ENCODE results near the gene MTREX.
A peak's percentile ranks its signal among the peaks of the same experiment; 100 is the strongest.
"Not testable (repeated sequence)": the region's sequence is repeated elsewhere in the genome, so short reads cannot be mapped to it uniquely, and the experiment has no call there.

Gene MTREX

DNA sequence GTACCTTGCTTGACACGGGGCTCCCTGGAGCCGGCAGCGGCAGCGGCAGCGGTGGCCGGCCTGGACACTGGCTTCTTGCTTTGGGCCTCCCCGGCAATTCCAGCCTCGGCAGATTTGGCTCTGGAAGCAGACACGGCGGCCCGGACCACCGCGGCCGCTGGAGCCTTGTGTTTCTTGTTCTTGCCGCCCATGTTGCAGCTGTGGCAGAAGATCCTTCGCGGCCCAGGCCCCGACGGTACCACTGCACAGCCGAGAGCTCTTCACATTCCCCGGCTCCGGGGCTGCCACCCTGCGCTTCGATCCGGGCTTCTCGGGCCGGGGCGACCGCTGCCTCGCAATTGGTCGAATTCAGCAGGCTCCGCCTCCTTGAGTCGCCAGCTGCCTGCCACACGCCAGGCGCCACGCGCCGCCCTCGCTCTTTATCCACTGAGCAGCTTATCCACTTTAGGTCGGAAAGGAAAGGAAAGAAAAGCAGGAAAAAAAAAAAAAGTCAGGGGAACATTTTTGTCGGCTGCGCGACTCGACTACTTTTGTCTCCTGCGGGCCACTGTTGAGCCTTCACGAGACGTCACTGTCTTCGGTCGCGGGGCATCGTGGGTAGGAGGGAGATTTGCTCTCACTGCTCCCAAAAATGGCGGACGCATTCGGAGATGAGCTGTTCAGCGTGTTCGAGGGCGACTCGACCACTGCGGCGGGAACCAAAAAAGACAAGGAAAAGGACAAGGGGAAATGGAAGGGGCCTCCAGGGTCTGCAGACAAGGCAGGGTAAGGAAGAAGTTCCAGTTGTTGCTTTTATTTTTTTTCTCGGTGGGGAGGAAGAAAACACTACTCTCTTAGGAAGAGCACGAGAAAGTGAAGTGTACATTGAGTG is at the start of gene MTREX, which contains the start of gene DHX29:
TSS of gene MTREX (plus strand) at position 607 of the 871 bp plus-strand sequence. CDS start at position 632, 25 bp downstream.
TSS of gene DHX29 (minus strand) at position 312 of the 871 bp plus-strand sequence. CDS start at position 191, 121 bp downstream.
- DNase-seq = peak; percentile 81

DNA sequence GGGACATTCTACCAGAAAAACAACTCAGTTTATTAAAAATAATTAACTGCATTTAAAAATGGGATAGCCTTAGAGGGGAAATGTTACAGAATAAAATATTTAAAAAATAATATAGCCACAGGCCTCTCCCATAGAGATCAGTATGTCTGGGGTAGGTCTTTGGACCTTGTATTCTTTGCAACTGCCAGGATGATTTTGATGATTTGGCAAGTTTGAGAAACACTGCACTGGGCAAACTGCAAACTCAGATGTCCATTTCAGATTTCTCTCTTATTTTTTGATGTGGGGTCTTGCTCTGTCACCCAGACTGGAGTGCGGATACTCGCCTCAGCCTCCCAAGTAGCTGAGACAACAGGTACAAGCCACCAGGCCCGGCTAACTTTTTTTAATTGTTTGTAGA is 49.5 kb upstream of the MTREX start:
- no peak for DNase-seq

DNA sequence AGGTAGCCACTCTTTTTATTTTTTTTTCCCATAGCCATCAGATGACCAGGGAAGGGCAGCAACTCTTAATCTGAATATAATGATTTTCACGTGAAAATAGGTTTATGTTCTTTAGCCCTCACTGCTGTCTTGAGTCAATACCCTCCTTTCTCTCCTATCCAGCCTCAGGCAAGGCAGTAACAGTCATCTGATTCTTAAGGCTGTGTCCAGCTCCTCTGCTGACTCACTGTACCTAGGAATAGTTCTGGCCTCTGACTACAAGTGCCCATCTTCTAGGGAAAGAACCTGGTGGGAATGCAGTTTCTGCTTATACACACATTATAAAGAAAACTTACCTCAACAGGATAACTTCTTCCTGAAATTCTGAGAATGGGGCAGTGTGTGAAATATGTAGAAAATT is 31.0 kb upstream of the MTREX start:
- no peak for DNase-seq

DNA sequence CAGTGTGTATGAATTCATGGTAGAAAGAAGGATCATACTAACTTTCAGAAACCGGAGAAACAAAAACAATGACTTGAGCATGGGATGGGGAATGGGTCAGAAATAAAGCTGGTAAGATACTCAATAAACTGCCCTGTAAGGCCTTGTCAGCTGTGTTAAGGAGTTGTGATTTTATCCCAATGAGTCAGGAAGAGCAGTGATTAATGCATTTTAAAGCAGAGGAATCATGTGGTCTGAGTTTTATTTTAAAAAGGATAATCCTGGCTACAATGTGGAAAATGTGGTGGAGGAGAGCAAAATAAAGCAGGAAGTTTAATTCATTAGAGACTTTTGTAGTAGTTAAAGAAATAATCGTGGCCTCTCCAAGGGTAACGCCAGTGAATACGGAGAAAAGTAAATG is 29.0 kb upstream of the MTREX start:
- no peak for DNase-seq

DNA sequence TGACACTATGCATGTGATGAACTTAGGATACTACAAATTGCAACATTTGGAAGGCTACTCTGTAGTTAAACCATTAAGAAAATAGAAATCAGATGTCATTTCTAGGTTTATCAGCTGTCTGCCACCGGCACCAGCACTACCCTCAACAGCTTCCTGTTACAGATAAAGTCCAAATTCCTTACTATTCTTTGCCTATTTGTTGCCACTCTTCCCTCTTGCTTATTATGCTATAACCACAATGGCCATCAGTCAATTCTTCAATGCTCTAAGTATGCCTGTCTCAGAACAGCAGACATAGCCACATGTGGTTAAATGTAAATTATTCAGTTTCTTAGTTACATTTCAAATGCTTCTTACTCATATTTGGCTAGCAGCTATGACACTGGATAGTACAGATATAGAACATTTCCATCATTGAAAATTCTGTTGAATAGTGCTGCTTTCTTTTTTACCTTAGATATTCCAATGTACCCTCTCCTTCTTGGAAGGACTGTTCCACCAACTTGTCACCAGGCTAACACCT is 21.3 kb upstream of the MTREX start:
- DNase-seq = no peak

DNA sequence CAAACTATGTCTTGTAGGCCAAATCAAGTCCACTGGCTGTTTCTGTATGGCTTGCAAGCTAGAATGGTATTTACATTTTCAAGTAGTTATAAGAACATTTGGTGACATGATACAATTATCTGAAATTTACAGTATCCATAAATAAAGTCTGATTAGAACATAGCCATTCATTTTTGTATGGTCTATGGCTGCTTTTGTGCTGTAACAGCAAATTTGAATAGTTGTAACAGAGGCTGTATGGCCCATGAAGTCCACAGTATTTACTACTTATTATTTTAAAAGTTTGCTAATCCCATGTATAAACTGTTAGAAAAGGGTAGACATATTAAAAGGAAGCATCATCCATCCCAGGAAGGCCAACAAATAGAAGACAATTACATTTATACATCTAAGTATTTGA is 18.0 kb upstream of the MTREX start:
- DNase-seq = no peak

DNA sequence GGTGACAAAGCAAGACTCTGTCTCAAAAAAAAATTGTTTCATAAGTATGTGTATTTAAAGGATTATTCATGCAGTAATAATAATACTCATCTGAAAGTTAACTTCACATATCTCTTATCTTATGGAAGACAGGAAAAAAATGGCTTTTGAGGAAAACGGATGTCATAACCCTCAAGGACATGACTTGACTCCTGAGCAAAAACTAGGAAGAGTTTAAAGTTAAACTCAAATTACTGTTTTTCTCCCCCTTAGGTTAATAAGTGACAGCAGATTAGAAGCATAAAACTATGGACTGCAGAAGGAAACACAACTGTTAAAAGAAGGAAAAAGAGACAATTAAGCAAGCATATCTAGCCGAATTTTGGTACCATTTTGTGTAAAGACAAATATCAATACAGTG is 16.8 kb upstream of the MTREX start:
- no peak for DNase-seq

DNA sequence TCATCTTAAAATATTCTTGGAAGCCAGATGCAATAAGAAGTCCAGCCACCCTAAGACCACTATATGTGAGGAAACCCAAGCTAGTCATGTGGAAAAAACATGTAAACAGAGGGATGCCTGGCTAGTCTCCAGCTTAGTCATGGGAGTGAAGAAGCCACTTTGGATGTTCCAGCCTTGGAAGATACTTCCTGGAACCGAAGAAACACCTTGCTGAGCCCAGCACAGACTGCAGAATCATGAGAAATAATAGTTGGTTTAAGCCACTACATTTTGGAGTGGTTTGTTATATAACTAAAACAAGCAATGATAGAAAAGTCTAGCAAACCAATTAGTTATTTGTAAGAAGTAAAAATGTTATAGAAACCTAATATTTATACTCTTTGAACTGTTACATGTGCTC is 12.9 kb upstream of the MTREX start:
- DNase-seq = no peak

DNA sequence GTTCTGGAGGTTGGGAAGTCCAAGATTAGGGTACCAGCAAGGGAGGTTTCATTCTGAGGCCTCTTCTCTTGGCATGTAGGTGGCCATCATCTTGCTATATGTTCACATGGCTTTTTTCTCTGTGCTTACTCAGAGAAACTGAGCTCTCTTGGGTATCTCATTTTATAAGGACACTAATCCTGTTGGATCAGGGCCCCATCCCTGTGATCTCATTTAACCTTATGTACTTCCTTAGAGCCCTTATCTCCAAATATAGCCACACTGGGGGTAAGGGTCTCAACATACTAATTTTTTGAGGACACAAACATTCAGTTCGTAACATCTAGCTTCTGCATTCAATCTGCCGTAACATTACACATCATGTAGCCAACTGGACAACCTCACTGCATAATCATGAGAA is 6.9 kb upstream of the MTREX start:
- no peak for DNase-seq

DNA sequence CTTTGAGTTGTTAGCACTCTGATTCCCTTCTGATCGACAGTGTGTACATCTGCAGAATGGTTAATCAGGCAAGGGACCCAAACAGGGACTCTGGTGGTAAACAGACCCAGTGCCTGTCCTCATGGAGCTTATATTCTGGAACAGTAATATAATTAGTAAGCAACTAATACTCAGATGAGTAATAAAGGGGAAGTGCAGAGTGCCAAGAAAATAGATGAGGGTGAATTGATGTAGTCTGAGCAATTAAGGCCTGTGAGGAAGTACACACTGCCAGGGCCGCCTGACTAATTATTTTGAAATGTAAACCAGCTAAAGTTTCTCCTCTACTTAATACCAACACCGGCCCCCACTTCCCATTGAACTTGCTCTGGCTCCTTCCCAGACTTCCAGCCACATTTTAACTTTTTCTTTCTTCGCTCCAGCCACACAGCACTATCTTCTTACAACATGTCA is 4.5 kb upstream of the MTREX start:
- DNase-seq = no peak

DNA sequence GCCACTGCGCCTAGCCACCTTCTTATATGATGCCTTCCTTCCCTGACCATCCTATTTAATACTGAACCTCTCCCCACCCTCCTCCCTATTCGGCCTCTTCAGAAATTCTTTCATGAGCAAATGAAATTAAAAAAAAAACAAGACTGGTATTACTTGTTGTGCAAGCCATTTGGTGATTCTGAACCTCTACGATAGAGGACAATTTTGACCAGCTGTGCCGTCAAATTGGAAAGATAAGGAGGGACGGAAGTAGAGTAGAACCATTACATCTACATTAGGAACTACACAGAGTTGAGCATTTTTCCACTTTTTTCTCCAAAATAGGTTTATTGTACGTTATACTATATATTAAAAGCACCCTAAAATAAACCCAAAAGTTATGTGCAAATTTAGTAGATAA is 3.2 kb upstream of the MTREX start:
- no peak for DNase-seq

DNA sequence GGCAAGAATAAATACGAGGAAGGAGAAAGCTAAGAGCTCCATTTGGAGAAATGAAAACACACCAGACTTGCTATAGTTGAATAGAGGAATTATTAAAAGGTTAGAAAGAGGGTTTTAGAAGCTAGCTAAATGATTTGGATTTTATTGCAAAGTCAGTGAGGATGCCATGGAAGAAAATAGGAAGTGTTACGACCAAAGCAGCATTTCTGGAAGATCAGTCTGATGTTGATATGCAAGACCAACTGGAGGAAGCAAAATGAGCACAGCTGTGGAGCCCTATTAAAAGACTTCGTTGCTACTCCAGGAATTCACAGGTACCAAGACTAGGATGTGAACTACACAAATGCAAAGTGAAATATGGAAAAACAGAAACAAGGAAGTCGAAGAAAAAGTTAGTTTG is 2.4 kb upstream of the MTREX start:
- DNase-seq = no peak

DNA sequence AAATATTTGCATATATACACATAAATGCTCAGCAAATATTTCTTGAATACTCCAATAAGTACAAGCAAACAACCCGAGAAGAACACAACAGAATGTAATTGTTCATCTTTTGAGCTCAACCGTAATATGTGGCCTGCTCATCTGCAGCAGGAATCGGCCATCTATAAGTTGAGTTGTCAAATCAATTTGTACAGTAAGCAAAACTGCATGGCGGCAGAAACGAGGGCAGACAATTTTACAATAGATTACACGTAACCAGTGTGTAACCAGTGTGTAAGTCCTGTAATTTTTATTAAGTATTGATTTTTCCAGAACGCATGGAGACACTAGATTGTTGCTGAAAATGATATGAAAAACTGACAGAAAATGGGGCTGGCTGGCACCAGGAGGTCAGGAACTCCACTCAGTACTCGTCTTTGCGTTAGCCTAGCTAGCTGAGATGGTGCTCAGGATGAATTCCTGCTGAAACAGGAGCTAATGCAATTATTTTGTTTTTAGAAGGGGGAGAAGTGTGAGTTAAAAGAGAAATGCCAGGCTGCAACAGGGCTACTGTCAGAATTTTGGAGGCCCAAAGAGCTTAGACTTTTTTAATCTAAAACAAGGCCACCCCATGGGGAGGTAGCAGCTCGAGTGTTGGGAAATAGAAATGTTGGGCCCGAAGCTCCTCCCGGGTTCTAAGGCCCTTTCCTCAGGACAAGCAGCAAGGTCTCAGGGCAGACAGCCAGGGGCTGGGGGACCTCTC is 977 bp upstream of the MTREX start:
- peak; percentile 6 for DNase-seq

DNA sequence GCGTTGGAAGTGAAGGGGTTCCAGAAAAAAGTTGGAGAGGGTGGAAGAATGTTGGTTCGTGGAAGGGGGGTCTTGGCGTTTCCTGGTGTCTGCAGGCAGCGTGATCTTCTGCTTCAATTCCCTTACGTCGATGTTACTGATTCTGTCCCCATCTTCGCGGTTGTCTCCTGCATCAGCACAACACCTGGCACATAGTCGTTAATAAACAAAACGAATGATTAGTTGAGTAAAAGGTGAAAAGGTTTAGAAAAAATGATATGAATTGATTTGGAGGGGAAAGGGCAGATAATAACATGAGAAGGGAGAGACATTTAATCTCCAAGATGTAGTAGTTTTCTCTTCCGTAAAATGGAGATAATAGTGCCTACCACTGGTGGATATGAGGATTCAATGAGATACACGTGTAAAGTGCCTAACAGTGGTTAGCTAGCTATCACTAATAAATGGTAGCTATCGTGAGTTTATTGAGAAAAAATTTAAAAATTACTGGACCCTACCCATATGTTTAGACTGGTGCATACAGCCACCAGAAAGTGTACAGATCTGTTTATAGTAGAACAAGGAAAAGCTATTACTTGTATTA is 556 bp downstream of the MTREX start:
- DNase-seq = no peak

DNA sequence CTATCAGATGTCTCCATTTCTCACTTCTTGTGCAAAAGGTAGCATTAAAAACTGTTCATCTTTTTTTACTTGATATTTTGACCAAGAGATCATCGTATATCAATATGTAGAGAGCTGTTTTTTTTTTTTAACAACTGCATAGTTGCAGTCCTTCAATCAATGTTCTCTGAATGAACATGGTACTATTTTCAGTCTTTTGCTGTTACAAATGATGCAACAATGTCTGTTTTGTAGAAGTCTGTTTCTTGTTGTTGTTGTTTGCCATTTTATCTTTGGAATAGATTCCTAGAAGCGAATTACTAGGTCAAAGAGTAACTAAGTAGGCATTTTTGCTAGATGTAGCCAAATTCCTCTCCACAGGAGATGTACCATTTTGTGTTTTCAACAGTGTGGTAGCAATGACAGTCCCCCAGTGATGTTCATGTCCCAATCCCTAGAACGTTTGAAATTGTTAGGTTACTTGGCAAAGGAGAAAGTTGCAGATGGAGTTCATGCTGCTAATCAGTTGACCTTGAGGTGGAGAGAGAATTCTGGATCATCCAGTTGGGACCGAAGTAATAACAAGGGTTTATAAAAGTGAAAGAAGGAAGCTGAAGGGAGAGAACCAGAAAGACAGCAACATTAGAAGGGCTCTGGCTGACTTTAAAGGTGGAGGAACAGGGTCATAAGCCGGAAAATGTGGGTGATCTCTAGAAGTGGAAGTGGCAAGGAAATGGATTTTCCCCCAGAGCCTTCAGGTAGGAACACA is 6.3 kb downstream of the MTREX start:
- DNase-seq = no peak

DNA sequence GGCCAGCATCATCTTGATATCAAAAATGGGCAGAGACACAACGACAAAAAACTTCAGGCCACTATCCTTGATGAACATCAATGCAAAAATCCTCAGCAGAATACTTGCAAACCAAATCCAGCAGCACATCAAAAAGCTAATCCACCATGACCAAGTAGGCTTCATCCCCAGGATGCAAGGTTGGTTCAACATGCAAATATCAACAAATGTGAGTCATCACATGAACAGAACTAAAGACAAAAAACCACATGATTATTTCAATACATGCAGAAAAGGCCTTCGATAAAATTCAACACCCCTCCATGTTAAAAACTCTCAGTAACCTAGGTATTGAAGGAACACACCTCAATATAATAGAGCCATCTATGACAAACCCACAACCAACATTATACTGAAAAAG is 8.5 kb downstream of the MTREX start:
- no peak for DNase-seq

DNA sequence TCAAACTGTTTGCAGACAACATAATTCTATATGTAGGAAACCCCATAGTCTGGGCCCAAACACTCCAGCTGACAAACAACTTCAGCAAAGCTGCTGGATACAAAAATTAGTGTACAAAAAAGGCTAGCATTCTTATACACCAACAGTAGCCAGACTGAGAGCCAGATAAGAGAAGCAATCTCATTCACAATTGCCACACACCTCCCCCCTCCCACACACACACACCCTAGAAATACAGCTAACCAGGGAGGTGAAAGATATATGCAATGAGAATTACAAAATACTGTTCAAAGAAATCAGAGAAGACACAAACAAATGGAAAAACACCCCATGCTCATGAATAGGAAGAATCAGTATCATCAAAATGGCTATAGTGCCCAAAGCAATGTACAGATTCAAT is 9.0 kb downstream of the MTREX start:
- no peak for DNase-seq

DNA sequence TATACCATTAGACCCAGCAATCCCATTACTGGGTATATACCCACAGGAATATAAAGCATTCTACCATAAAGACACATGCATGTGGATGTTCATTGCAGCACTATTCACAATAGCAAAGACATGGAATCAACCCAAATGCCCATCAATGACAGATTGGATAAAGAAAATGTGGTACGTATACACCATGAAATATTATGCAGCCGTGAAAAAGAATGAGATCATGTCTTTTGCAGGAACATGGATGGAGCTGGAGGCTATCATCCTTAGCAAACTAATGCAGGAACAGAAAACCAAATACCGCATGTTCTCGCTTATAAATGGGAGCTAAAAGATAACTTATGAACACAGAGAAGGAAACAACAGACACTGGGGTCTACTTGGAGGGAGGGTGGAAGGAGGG is 10.4 kb downstream of the MTREX start:
- DNase-seq = not testable (repeated sequence)

DNA sequence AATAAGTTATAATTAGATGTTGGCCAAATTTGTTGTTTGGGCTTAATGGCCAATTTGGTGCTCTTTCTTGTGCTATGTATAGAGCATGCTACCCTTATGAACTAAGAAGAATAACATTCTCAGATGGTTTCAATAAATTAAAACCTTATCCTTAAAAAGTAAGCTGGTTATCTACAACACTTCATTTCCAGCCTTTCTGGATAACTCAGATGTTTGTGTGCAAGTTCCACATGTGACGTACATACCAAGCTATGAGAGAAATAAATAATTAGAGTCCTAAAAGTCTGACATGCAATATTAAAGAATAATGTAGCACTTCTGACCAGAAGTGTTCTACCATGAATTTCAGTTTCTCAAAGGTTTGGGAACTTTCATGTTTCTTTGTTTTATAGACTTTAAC is 11.7 kb downstream of the MTREX start:
- no peak for DNase-seq

DNA sequence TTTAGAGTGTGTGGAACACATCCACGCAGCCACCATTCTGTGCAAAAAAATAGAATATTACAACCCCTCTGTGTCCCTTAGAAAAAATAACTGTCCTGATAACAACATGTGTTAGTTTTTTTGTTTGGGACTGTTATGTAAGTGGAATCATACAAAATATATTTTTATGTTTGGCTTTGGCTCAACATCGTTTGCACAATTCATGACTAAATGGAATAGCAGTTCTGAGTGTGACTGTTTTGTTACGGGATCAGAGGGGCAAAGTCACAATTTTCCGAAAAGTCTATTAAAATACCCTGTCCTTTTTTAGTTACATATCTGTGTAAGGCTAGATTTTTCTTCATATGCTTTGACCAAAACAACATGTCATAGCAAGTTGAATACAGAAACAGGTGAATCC is 12.8 kb downstream of the MTREX start:
- no peak for DNase-seq

DNA sequence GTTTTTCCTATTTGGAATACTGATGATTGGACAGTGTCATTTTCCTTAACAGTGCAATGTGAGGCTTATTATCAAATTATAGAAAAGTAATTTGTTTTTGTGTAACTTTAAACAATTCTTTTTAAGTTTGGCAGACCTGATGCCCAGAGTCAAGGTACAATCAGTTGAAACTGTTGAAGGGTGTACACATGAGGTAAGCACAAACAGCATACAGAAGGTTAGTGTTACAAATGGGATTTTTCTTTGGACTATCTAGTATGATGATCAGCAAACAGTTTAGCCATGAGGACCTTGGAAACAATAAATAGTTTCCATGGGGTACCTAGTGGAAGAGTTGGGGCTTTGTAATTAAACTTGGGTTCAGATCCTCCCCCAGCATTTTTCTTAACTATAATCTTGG is 16.2 kb downstream of the MTREX start:
- no peak for DNase-seq

DNA sequence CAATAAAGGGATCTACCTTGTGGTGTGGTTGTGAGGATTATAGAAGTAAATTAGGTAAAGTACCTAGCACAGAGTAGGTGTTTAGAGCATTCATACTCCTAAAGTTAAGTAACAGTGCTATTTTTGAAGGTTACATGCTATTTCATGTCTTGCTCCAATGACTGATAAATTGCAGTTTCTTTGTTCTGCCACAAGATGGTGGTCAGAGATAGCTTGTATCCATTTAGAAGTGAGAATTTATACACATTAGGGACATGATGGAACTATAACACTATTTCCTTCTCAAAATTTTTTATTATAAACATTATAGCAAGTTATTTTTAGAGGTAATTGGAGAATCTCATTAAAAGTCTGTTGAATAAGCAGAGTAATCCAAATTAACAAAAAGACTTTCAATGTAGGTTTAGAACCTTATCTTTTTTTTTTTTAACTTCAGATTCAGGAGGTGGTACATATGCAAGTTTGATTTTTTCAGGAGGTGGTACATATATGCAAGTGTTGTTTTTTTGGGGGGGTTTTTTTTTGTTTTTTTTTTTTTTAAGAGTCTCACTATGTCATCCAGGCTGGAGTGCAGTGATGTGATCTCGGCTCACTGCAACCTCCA is 17.1 kb downstream of the MTREX start:
- DNase-seq = no peak
